BE2C (cell line): Measurements from ENCODE around the gene ANKDD1B.

Experiments
- DNase-seq: peaks from one replicate; pipeline ENCODE4 v3.0.0-alpha.2; 2020
- H3K27me3 ChIP-seq: fragments of 250-450 bp; sonication (Bioruptor Pico); 2 replicates; pipeline ENCODE4 v1.5.1; 2020; ENCODE audit warnings: mild to moderate bottlenecking
- H3K36me3 ChIP-seq: fragments of 250-450 bp; sonication (Bioruptor Pico); 2 replicates; pipeline ENCODE4 v1.5.1; 2020; ENCODE audit warnings: mild to moderate bottlenecking
- H3K4me1 ChIP-seq: fragments of 250-450 bp; sonication (Bioruptor Pico); 2 replicates; pipeline ENCODE4 v1.5.1; 2020
- H3K4me3 ChIP-seq: 2 replicates; pipeline ENCODE4 v1.5.1; 2011; ENCODE audit warnings: low read depth, low read length
- H3K9me3 ChIP-seq: fragments of 250-450 bp; sonication (Bioruptor Pico); 2 replicates; pipeline ENCODE4 v1.5.1; 2020
- CTCF ChIP-seq: IDR thresholded peaks from 2 replicates; pipeline ENCODE4 v1.5.1; 2012; ENCODE audit warnings: mild to moderate bottlenecking, low read depth, low read length

ANKDD1B gene

GRCh38 chr5:75712091-75712490, 100.8 kb downstream of the ANKDD1B start:
- Histone ChIP-seq H3K4me3 (no peak overlapping the region), H3K36me3 (peaks cover 23% of the 10 kb centered on the region), H3K27me3 (no peaks in the 10 kb centered on the region), H3K4me1 (no peaks in the 10 kb centered on the region), H3K9me3 (no peaks in the 10 kb centered on the region)
- TF ChIP-seq CTCF, result no peak
- no peak for DNase-seq

GRCh38 chr5:75716715-75717081, 105.4 kb downstream of the ANKDD1B start:
- H3K27me3 ChIP-seq, result no peaks in the 10 kb centered on the region
- no peaks in the 10 kb centered on the region for H3K4me1 ChIP-seq
- H3K36me3 ChIP-seq, result peaks cover 16% of the 10 kb centered on the region; the same call in 1 of the 2 replicates
- peak; percentile 28 for DNase-seq
- H3K4me3 ChIP-seq, result peak overlapping the region; percentile 87
- no peaks in the 10 kb centered on the region for H3K9me3 ChIP-seq
- no peak for TF ChIP-seq CTCF

GRCh38 chr5:75717082-75717922, 106.0 kb downstream of the ANKDD1B start, which contains the start of gene POC5:
POC5 (minus strand) TSS chr5:75717437; CDS start chr5:75712937, 4,500 bp downstream.
- Histone ChIP-seq H3K9me3 (no peaks in the 10 kb centered on the region), H3K4me1 (no peaks in the 10 kb centered on the region), H3K27me3 (no peaks in the 10 kb centered on the region), H3K4me3 (peak within 1 kb of the TSS; percentile 87), H3K36me3 (peaks cover 12% of the 10 kb centered on the region; the same call in 1 of the 2 replicates)
- peak; percentile 99 for DNase-seq
- TF ChIP-seq CTCF, result no peak

- Histone ChIP-seq H3K9me3 (no peaks in the 10 kb centered on the region), H3K4me1 (no peaks in the 10 kb centered on the region), H3K4me3 (no peak overlapping the region), H3K27me3 (no peaks in the 10 kb centered on the region), H3K36me3 (no peaks in the 10 kb centered on the region)
- DNase-seq, result no peak
- TF ChIP-seq CTCF, result no peak
Measured at GRCh38 chr5:75720882-75721281, 109.6 kb downstream of the ANKDD1B start.
